ENCODE data around the gene ZNF799. TPM values are rescaled to one million over a fixed set of nuclear protein-coding genes. Genes with fewer than 3 reads are reported as not detected.
"Not testable (repeated sequence)": the region's sequence is repeated elsewhere in the genome, so short reads cannot be mapped to it uniquely, and the experiment has no call there.

Gene ZNF799
- 1 to 10 TPM; 1.3 to 3.6 (median 3.2) TPM for total RNA-seq

DNA sequence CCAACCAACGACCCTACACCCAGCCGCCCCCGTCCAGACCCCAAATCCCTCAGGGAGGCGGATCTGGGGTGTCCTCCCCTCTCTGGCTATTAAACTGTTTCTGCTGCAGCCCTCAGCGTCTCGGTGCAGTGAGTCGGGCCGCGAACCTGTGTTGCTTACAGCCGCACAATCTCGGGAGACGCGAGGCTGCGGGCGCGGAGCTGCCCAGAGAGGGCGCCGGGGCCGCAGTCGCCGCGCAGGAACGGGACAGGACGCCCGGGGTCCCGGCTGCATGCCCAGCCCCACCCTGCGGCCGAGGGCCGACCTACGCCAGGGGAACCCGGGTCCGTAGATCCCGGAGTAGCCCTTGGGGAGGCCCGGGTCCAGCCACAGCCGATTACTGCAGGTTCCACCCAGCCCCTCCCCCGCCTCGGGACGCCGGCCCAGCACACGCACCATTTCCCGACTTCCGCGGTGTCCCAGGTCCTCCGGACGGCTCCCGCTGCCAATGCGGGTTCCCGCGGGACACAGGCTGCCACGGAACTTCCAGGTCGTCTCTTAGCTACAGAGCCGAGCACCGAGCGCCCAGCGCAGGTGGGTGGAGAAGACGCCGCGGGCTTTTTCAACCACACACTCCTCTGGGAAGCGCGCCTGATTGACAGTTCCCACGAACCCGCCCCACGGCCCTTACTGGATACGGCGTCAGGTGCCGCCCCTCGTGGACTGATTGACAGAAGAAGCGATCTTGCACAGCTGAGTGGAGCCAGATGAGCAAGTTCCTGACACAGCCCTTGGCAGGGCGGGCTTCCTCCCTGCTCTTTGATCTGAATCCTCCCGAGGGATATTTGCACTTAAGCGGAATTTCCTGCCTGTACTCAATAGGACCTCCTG is at the start of gene ZNF799:
Gene ZNF799, minus strand, starts transcription at position 639 of the 870 bp plus-strand sequence. Its CDS starts 201 bp downstream, at position 438.
- Histone ChIP-seq H3K4me3 (peak within 1 kb of the TSS; percentile 69 to 94 (median 80)), H3K4me1 (peaks cover 5 to 6% of the 10 kb centered on the region in 2 donors), H3K27ac (peak within 1 kb of the TSS; percentile 83 to 95 (median 89)), H3K27me3 (no peaks in the 10 kb centered on the region), H3K9me3 (no peaks in the 10 kb centered on the region), H3K36me3 (no peaks in the 10 kb centered on the region)
- DNase-seq (peak; percentile 96), ATAC-seq (peak; percentile 98 to 99)
- in situ Hi-C loops (cut with MboI; ENCODE audit: low sequenced_read_pairs in 4 of 4), result no loop called here
- intact Hi-C loops (cut with DNase I; ENCODE audit: low total_unique reads), result loop anchor here (2.0 to 5.0 kb wide), 5 partner anchors 36 to 266 kb away; partner anchors contain the start of genes MAN2B1, WDR83, ZNF44 and ZNF442
- TF ChIP-seq POLR2A (IDR thresholded peaks at IDR 0.05), result peak; percentile 49 to 57
- TF ChIP-seq, protein P1, sequence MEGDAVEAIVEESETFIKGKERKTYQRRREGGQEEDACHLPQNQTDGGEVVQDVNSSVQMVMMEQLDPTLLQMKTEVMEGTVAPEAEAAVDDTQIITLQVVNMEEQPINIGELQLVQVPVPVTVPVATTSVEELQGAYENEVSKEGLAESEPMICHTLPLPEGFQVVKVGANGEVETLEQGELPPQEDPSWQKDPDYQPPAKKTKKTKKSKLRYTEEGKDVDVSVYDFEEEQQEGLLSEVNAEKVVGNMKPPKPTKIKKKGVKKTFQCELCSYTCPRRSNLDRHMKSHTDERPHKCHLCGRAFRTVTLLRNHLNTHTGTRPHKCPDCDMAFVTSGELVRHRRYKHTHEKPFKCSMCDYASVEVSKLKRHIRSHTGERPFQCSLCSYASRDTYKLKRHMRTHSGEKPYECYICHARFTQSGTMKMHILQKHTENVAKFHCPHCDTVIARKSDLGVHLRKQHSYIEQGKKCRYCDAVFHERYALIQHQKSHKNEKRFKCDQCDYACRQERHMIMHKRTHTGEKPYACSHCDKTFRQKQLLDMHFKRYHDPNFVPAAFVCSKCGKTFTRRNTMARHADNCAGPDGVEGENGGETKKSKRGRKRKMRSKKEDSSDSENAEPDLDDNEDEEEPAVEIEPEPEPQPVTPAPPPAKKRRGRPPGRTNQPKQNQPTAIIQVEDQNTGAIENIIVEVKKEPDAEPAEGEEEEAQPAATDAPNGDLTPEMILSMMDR (IDR thresholded peaks at IDR 0.05 in 4 of 5, conservative IDR thresholded peaks at IDR 0.05 in 1 of 5), result peak in 2 of 5 experiments; percentile 11 to 15

DNA sequence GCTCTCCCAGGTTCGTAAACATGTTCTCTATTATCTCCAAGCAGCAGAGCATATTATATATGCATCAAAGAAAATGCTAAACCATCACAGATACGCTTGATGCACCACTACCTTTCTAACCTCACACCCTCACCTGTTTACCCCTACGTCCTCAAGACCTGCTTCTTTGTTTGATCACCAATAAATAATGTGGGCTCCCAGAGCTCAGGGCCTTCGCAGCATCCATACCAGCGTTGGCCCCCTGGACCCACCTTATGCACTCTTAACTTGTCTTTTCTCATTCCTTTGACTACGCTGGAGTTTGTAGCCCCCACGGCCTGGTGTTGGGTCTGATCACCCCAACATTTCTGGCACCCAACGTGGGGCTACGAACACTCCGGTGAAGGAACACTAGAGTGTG is 49.8 kb upstream of the ZNF799 start:
- no peak for DNase-seq
- Histone ChIP-seq H3K27me3 (no peaks in the 10 kb centered on the region), H3K36me3 (no peaks in the 10 kb centered on the region), H3K4me1 (no peaks in the 10 kb centered on the region), H3K27ac (no peak overlapping the region), H3K4me3 (no peak overlapping the region), H3K9me3 (no peaks in the 10 kb centered on the region)
- in situ Hi-C loops (cut with MboI; ENCODE audit: low sequenced_read_pairs in 4 of 4) (no loop called here), intact Hi-C loops (cut with DNase I; ENCODE audit: low total_unique reads) (no loop called here)
- no peak for ATAC-seq
- no peak for TF ChIP-seq POLR2A (IDR thresholded peaks at IDR 0.05)
- TF ChIP-seq, protein P1 (IDR thresholded peaks at IDR 0.05 in 4 of 5, conservative IDR thresholded peaks at IDR 0.05 in 1 of 5), result no peak

DNA sequence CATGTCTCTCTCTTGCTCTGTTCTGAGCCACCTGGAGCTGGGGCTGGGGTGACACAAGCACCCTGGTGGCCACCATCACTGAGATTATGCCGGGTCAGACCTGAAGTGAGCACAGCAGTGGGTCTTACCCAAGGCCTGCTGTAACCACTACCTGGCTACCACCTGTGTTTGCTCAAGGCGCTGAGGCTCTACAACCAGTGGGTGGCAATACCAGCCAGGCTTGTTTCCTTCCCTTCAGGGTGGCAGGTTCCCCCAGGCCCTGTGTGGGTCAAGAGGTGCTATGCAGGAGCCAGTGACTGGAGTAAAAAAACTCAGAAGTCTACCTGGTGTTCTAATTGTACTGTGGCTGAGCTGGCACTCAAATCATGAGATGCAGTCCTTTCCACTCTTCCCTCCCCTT is 47.7 kb upstream of the ZNF799 start:
- no peak overlapping the region for H3K27ac ChIP-seq
- H3K9me3 ChIP-seq, result no peaks in the 10 kb centered on the region
- DNase-seq (no peak), ATAC-seq (no peak)
- H3K4me1 ChIP-seq, result no peaks in the 10 kb centered on the region
- intact Hi-C loops (cut with DNase I; ENCODE audit: low total_unique reads) (no loop called here), in situ Hi-C loops (cut with MboI; ENCODE audit: low sequenced_read_pairs in 4 of 4) (no loop called here)
- no peaks in the 10 kb centered on the region for H3K27me3 ChIP-seq
- no peak for TF ChIP-seq POLR2A (IDR thresholded peaks at IDR 0.05)
- TF ChIP-seq, protein P1 (IDR thresholded peaks at IDR 0.05 in 4 of 5, conservative IDR thresholded peaks at IDR 0.05 in 1 of 5), result no peak
- H3K4me3 ChIP-seq, result no peak overlapping the region
- H3K36me3 ChIP-seq, result no peaks in the 10 kb centered on the region

DNA sequence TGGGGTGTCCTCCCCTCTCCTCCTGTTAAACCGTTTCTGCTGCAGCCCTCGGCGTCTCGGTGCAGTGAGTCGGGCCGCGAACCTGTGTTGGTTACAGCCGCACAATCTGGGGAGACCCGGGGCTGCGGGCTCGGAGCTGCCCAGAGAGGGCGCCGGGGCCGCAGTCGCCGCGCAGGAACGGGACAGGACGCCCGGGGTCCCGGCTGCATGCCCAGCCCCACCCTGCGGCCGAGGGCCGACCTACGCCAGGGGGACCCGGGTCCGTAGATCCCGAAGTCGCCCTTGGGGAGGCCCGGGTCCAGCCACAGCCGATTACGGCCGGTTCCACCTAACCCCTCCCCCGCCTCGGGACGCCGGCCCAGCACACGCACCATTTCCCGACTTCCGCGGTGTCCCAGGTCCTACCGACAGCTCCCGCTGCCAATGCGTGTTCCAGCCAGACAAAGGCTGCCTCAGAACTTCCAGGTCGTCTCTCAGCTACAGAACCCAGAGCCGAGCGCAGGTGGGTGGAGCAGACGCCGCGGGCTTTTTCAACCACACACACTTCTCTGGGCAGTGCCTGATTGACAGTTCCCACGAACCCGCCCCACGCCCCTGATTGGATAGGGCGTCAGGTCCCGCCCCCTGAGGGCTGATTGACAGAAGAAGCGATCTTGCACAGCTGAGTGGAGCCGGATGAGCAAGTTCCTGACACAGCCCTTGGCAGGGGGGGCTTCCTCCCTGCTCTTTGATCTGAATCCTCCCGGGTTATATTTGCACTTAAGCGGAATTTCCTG is 39.7 kb upstream of the ZNF799 start, which contains the start of gene ZNF443:
Gene ZNF443, minus strand, starts transcription at position 481 of the 776 bp plus-strand sequence. Its CDS starts 107 bp downstream, at position 374.
- H3K36me3 ChIP-seq, result no peaks in the 10 kb centered on the region
- H3K4me1 ChIP-seq, result peaks cover 0 to 9% of the 10 kb centered on the region in 2 donors
- peak within 1 kb of the TSS; percentile 78 to 83 (median 80) for H3K4me3 ChIP-seq
- peak; percentile 98 to 99 for ATAC-seq
- in situ Hi-C loops (cut with MboI; ENCODE audit: low sequenced_read_pairs in 4 of 4), result no loop called here
- no peaks in the 10 kb centered on the region for H3K27me3 ChIP-seq
- peak; percentile 96 to 98 for DNase-seq
- peak within 1 kb of the TSS; percentile 81 to 89 (median 84) for H3K27ac ChIP-seq
- no peaks in the 10 kb centered on the region for H3K9me3 ChIP-seq
- peak; percentile 45 to 57 for TF ChIP-seq POLR2A (IDR thresholded peaks at IDR 0.05)
- TF ChIP-seq, protein P1 (IDR thresholded peaks at IDR 0.05 in 4 of 5, conservative IDR thresholded peaks at IDR 0.05 in 1 of 5), result no peak
- intact Hi-C loops (cut with DNase I; ENCODE audit: low total_unique reads), result loop anchor here (1.0 to 5.0 kb wide), 5 partner anchors 38 to 146 kb away; partner anchors contain the start of genes ZNF44, ZNF442, ZNF564 and ZNF799

DNA sequence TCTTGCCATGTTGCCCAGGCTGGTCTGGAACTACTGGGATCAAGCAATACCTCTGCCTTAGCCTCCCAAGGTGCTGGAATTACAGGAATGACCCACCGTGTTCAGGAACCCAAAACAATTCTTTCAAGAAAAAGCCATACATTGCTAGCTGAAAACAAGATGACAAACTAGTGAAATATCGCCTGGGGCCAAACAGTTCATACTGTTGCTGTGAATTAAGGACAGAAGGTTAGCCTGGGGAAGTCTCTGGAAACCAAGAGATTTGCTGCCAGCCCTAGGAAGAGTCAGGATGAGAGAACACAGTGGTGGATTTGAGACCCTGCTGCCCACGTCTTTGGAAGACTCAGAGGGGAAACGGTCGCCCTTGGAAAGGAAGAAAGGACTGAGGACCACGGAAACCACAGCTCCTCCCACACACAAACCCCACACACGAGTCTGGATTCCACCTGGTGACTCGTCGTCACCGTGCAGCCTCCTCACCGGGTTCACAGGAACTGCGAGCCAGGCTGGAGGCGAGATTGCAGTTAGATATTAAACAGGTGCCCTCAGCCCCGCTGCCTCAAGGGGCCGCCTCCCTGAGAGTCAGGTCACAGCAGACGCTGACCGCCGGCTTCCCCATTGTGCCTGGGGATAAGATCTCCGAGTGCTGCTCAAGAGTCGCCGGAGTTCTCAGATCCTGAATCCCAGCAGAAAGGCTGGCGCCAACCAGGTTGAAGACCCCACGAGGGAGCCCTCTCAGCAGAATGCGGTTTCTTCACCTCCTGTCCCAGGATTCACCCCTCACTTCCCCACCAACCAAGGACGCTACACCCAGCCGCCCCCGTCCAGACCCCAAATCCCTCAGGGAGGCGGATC is 38.8 kb upstream of the ZNF799 start:
- peak; percentile 18 to 21 for ATAC-seq
- H3K4me3 ChIP-seq, result peak overlapping the region; percentile 78 to 83 (median 80)
- peak overlapping the region; percentile 81 to 89 (median 84) for H3K27ac ChIP-seq
- in situ Hi-C loops (cut with MboI; ENCODE audit: low sequenced_read_pairs in 4 of 4); H3K27me3 ChIP-seq; DNase-seq; H3K36me3 ChIP-seq; H3K4me1 ChIP-seq; H3K9me3 ChIP-seq: not testable (repeated sequence)
- intact Hi-C loops (cut with DNase I; ENCODE audit: low total_unique reads), result loop anchor here (2.0 to 5.0 kb wide), 3 partner anchors 38 to 75 kb away; partner anchors contain the start of genes ZNF442 and ZNF799

DNA sequence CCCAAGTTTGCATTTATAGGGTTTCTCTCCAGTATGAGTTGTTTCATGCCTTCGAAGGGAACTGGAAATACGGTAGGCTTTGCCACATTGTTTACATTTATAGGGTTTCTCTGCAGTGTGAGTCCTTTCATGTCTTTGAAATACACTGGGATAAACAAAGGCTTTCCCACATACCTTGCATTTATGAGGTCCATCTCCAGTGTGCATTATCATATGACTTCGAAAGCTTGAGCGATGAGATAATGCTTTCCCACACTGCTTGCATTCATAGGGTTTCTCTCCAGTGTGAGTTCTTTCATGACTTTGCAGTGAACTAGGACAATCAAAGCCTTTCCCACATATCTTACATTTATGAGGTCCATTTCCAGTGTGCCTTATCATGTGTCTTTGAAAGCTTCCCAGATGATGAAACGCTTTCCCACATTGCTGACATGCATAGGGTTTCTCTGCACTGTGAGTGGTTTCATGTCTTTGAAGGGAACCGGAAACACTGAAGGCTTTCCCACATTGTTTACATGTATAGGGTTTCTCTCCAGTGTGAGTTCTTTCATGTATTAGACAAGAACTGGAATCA is 29.7 kb upstream of the ZNF799 start:
- H3K27me3 ChIP-seq; H3K4me3 ChIP-seq; ATAC-seq; H3K27ac ChIP-seq; DNase-seq; H3K4me1 ChIP-seq; in situ Hi-C loops (cut with MboI; ENCODE audit: low sequenced_read_pairs in 4 of 4); intact Hi-C loops (cut with DNase I; ENCODE audit: low total_unique reads); H3K9me3 ChIP-seq: not testable (repeated sequence)
- peaks cover 0 to 14% of the 10 kb centered on the region in 2 donors for H3K36me3 ChIP-seq
